Adipocyte (in vitro differentiated cells): ENCODE measurements around the gene SNX14.
A peak's percentile ranks its signal among the peaks of the same experiment; 100 is the strongest.
"Not testable (repeated sequence)": the region's sequence is repeated elsewhere in the genome, so short reads cannot be mapped to it uniquely, and the experiment has no call there.

Source experiments
- DNase-seq: peaks from one replicate; pipeline ENCODE4 v3.0.0-alpha.2; 2015; ENCODE audit warnings: low read depth
- H3K27me3 ChIP-seq: replicated peaks from 2 replicates; pipeline ENCODE4 v1.7.0; 2013; ENCODE audit warnings: mild to moderate bottlenecking, low read length, moderate library complexity; ENCODE audit not compliant: control insufficient read depth, insufficient read depth
- H3K36me3 ChIP-seq: 2 replicates; pipeline ENCODE4 v1.7.0; 2013; ENCODE audit warnings: low read length, mild to moderate bottlenecking, moderate library complexity; ENCODE audit not compliant: control insufficient read depth, insufficient read depth, severe bottlenecking
- H3K4me1 ChIP-seq: 2 replicates; pipeline ENCODE4 v1.7.0; 2013; ENCODE audit warnings: mild to moderate bottlenecking, low read length, moderate library complexity; ENCODE audit not compliant: control insufficient read depth, insufficient read depth
- H3K4me3 ChIP-seq: 2 replicates; pipeline ENCODE4 v1.7.0; 2013; ENCODE audit warnings: mild to moderate bottlenecking, low read length, moderate library complexity
- H3K9ac ChIP-seq: 2 replicates; pipeline ENCODE4 v1.7.0; 2013; ENCODE audit warnings: mild to moderate bottlenecking, low read length, moderate library complexity
- H3K9me3 ChIP-seq: 2 replicates; pipeline ENCODE4 v1.7.0; 2013; ENCODE audit warnings: mild to moderate bottlenecking, low read length, moderate library complexity; ENCODE audit not compliant: control insufficient read depth

Gene SNX14

GRCh38 chr6:85580878-85581267, 12.8 kb downstream of the SNX14 start:
- H3K9me3 ChIP-seq = peaks cover 5% of the 10 kb centered on the region
- DNase-seq = no peak
- peaks cover 6% of the 10 kb centered on the region for H3K36me3 ChIP-seq
- no peak overlapping the region for H3K9ac ChIP-seq
- no peaks in the 10 kb centered on the region for H3K4me1 ChIP-seq
- H3K4me3 ChIP-seq = no peak overlapping the region
- no peaks in the 10 kb centered on the region for H3K27me3 ChIP-seq

- no peak for DNase-seq
- no peaks in the 10 kb centered on the region for H3K27me3 ChIP-seq
- no peak overlapping the region for H3K9ac ChIP-seq
- H3K36me3 ChIP-seq = peaks cover 6% of the 10 kb centered on the region
- H3K9me3 ChIP-seq = peaks cover 5% of the 10 kb centered on the region
- no peak overlapping the region for H3K4me3 ChIP-seq
- peaks cover 4% of the 10 kb centered on the region for H3K4me1 ChIP-seq
Measured at GRCh38 chr6:85580118-85580877, 13.4 kb downstream of the SNX14 start.

- Histone ChIP-seq H3K9ac (no peak overlapping the region), H3K4me3 (no peak overlapping the region), H3K36me3 (peaks cover 6% of the 10 kb centered on the region), H3K9me3 (peaks cover 5% of the 10 kb centered on the region), H3K4me1 (peaks cover 11% of the 10 kb centered on the region), H3K27me3 (no peaks in the 10 kb centered on the region)
- no peak for DNase-seq
Measured at GRCh38 chr6:85579581-85579980, 14.1 kb downstream of the SNX14 start.

- Histone ChIP-seq H3K9me3 (no peaks in the 10 kb centered on the region), H3K4me3 (no peak overlapping the region), H3K36me3 (peaks cover 10% of the 10 kb centered on the region), H3K4me1 (peaks cover 11% of the 10 kb centered on the region), H3K9ac (no peak overlapping the region), H3K27me3 (no peaks in the 10 kb centered on the region)
- no peak for DNase-seq
Measured at GRCh38 chr6:85576476-85576875, 17.2 kb downstream of the SNX14 start.

GRCh38 chr6:85574932-85575598, 18.6 kb downstream of the SNX14 start:
- Histone ChIP-seq H3K27me3 (no peaks in the 10 kb centered on the region), H3K4me1 (peaks cover 11% of the 10 kb centered on the region), H3K9me3 (no peaks in the 10 kb centered on the region), H3K9ac (no peak overlapping the region), H3K36me3 (peaks cover 18% of the 10 kb centered on the region), H3K4me3 (no peak overlapping the region)
- DNase-seq = peak; percentile 13

- no peaks in the 10 kb centered on the region for H3K4me1 ChIP-seq
- no peak overlapping the region for H3K4me3 ChIP-seq
- no peaks in the 10 kb centered on the region for H3K9me3 ChIP-seq
- H3K9ac ChIP-seq = no peak overlapping the region
- DNase-seq = no peak
- peaks cover 22% of the 10 kb centered on the region for H3K36me3 ChIP-seq
- no peaks in the 10 kb centered on the region for H3K27me3 ChIP-seq
Measured at GRCh38 chr6:85569323-85569722, 24.3 kb downstream of the SNX14 start.

- Histone ChIP-seq H3K4me1 (no peaks in the 10 kb centered on the region), H3K9me3 (no peaks in the 10 kb centered on the region), H3K4me3 (no peak overlapping the region), H3K36me3 (peaks cover 22% of the 10 kb centered on the region), H3K27me3 (no peaks in the 10 kb centered on the region), H3K9ac (no peak overlapping the region)
- DNase-seq = no peak
Measured at GRCh38 chr6:85568411-85568810, 25.2 kb downstream of the SNX14 start.

- Histone ChIP-seq H3K9ac (no peak overlapping the region), H3K36me3 (peaks cover 15% of the 10 kb centered on the region), H3K4me1 (peaks cover 8% of the 10 kb centered on the region), H3K4me3 (no peak overlapping the region), H3K27me3 (no peaks in the 10 kb centered on the region), H3K9me3 (no peaks in the 10 kb centered on the region)
- no peak for DNase-seq
Measured at GRCh38 chr6:85565736-85566135, 27.9 kb downstream of the SNX14 start.

- H3K4me3 ChIP-seq, DNase-seq, H3K27me3 ChIP-seq, H3K4me1 ChIP-seq, H3K9ac ChIP-seq, H3K9me3 ChIP-seq: not testable (repeated sequence)
- H3K36me3 ChIP-seq = peaks cover 26% of the 10 kb centered on the region
Measured at GRCh38 chr6:85564223-85564622, 29.4 kb downstream of the SNX14 start.

- no peak for DNase-seq
- Histone ChIP-seq H3K9me3 (no peaks in the 10 kb centered on the region), H3K9ac (peak overlapping the region; percentile 27), H3K36me3 (peaks cover 27% of the 10 kb centered on the region), H3K4me3 (no peak overlapping the region), H3K27me3 (no peaks in the 10 kb centered on the region), H3K4me1 (peaks cover 8% of the 10 kb centered on the region)
Measured at GRCh38 chr6:85561750-85562357, 31.8 kb downstream of the SNX14 start.

- Histone ChIP-seq H3K4me3 (no peak overlapping the region), H3K9ac (no peak overlapping the region), H3K36me3 (peaks cover 41% of the 10 kb centered on the region), H3K27me3 (no peaks in the 10 kb centered on the region), H3K9me3 (no peaks in the 10 kb centered on the region), H3K4me1 (peaks cover 8% of the 10 kb centered on the region)
- no peak for DNase-seq
Measured at GRCh38 chr6:85556992-85557668, 36.5 kb downstream of the SNX14 start.
